Trophoblast cell (in vitro differentiated cells and primary cell): ENCODE data around the gene SUN2.

Source experiments
- DNase-seq, 2 donors: peaks; one replicate each; pipeline ENCODE4 v3.0.0-alpha.2; 2016
- H2AFZ ChIP-seq: 2 replicates; pipeline ENCODE4 v1.6.1; 2013; ENCODE audit warnings: low read length, moderate library complexity, mild to moderate bottlenecking; ENCODE audit not compliant: insufficient read depth, poor library complexity
- H2AK5ac ChIP-seq: 2 replicates; pipeline ENCODE4 v1.6.1; 2013; ENCODE audit warnings: mild to moderate bottlenecking, low read length
- H2BK120ac ChIP-seq: 2 replicates; pipeline ENCODE4 v1.6.1; 2013; ENCODE audit warnings: low read length, mild to moderate bottlenecking, moderate library complexity; ENCODE audit not compliant: insufficient read depth, poor library complexity
- H2BK12ac ChIP-seq: 2 replicates; pipeline ENCODE4 v1.6.1; 2013; ENCODE audit warnings: mild to moderate bottlenecking, low read length, moderate library complexity
- H2BK5ac ChIP-seq: 2 replicates; pipeline ENCODE4 v1.6.1; 2013; ENCODE audit warnings: low read length, low read depth, moderate library complexity, mild to moderate bottlenecking; ENCODE audit not compliant: poor library complexity
- H3K14ac ChIP-seq: 2 replicates; pipeline ENCODE4 v1.6.1; 2013; ENCODE audit warnings: mild to moderate bottlenecking, low read length
- H3K18ac ChIP-seq: 2 replicates; pipeline ENCODE4 v1.6.1; 2013; ENCODE audit warnings: mild to moderate bottlenecking, low read length
- H3K23ac ChIP-seq: 2 replicates; pipeline ENCODE4 v1.6.1; 2013; ENCODE audit warnings: low read length
- H3K27ac ChIP-seq: 2 replicates; pipeline ENCODE4 v1.5.1; 2013; ENCODE audit warnings: low read depth, mild to moderate bottlenecking, inconsistent platforms, low read length, moderate library complexity
- H3K27me3 ChIP-seq: 2 replicates; pipeline ENCODE4 v1.6.1; 2013; ENCODE audit warnings: inconsistent platforms, mild to moderate bottlenecking, low read length, moderate library complexity; ENCODE audit not compliant: insufficient read depth
- H3K36me3 ChIP-seq, 2 experiments: 1 replicate in 1 of 2; 2 replicates in 1 of 2; pipeline ENCODE4 v1.6.1; 2013; ENCODE audit warnings: low read length in 2 of 2, mild to moderate bottlenecking in 2 of 2, moderate library complexity in 1 of 2; ENCODE audit not compliant: insufficient read depth in 2 of 2, control insufficient read depth in 1 of 2
- H3K4ac ChIP-seq: 2 replicates; pipeline ENCODE4 v1.6.1; 2013; ENCODE audit warnings: low read depth, mild to moderate bottlenecking, low read length, moderate library complexity
- H3K4me1 ChIP-seq, 2 experiments: 1 replicate in 1 of 2; 2 replicates in 1 of 2; pipeline ENCODE4 v1.6.1; 2013; ENCODE audit warnings: low read length in 2 of 2, mild to moderate bottlenecking in 2 of 2, moderate library complexity in 1 of 2; ENCODE audit not compliant: insufficient read depth in 2 of 2, control insufficient read depth in 1 of 2
- H3K4me2 ChIP-seq: 2 replicates; pipeline ENCODE4 v1.6.1; 2013; ENCODE audit warnings: inconsistent platforms, mild to moderate bottlenecking, low read length, moderate library complexity
- H3K4me3 ChIP-seq: 2 replicates; pipeline ENCODE4 v1.5.1; 2013; ENCODE audit warnings: mild to moderate bottlenecking, low read depth, low read length, inconsistent platforms
- H3K79me1 ChIP-seq: one replicate; pipeline ENCODE4 v1.6.1; 2013; ENCODE audit warnings: low read length
- H3K79me2 ChIP-seq: 2 replicates; pipeline ENCODE4 v1.6.1; 2013; ENCODE audit warnings: low read length, mild to moderate bottlenecking; ENCODE audit not compliant: control insufficient read depth, insufficient read depth, poor library complexity
- H3K9ac ChIP-seq: 2 replicates; pipeline ENCODE4 v1.6.1; 2013; ENCODE audit warnings: mild to moderate bottlenecking, low read length
- H3K9me3 ChIP-seq: 2 replicates; pipeline ENCODE4 v1.6.1; 2013; ENCODE audit warnings: low read depth, mild to moderate bottlenecking, control low read depth, inconsistent platforms, low read length; ENCODE audit not compliant: insufficient read depth
- H4K12ac ChIP-seq: 2 replicates; pipeline ENCODE4 v1.6.1; 2013; ENCODE audit warnings: low read depth, mild to moderate bottlenecking, low read length, moderate library complexity
- H4K8ac ChIP-seq: 2 replicates; pipeline ENCODE4 v1.6.1; 2013; ENCODE audit warnings: low read depth, mild to moderate bottlenecking, low read length, moderate library complexity
- H4K91ac ChIP-seq: one replicate; pipeline ENCODE4 v1.6.1; 2013; ENCODE audit warnings: low read depth, mild to moderate bottlenecking, low read length, moderate library complexity
- WGBS: extraction: QIAGEN DNeasy Blood & Tissue Kit; methylation state at CpG from one replicate; pipeline ENCODE4 v1.1.7; 2013; ENCODE audit warnings: missing lambda C conversion rate; ENCODE audit not compliant: insufficient read length, insufficient coverage; ENCODE audit errors: extremely low coverage; 5-methylcytosine and 5-hydroxymethylcytosine counted together

The SUN2 gene

GRCh38 chr22:38760477-38761201 is 4.8 kb upstream of the SUN2 start:
- no peak overlapping the region for H2BK12ac ChIP-seq
- no peak overlapping the region for H4K8ac ChIP-seq
- H3K23ac ChIP-seq: no peak overlapping the region
- H2BK120ac ChIP-seq: no peak overlapping the region
- no peak for DNase-seq
- no peaks in the 10 kb centered on the region for H3K27me3 ChIP-seq
- peaks cover 5% of the 10 kb centered on the region for H3K79me1 ChIP-seq
- H3K4me1 ChIP-seq: peaks cover 8 to 9% of the 10 kb centered on the region in 2 experiments
- no peak overlapping the region for H3K18ac ChIP-seq
- H3K4ac ChIP-seq: no peak overlapping the region
- no peak overlapping the region for H3K14ac ChIP-seq
- peaks cover 4% of the 10 kb centered on the region for H3K79me2 ChIP-seq
- no peak overlapping the region for H2AFZ ChIP-seq
- no peak overlapping the region for H3K27ac ChIP-seq
- no peak overlapping the region for H3K4me3 ChIP-seq
- no peaks in the 10 kb centered on the region for H3K9me3 ChIP-seq
- H3K4me2 ChIP-seq: no peak overlapping the region
- no peak overlapping the region for H4K12ac ChIP-seq
- no peak overlapping the region for H3K9ac ChIP-seq
- H3K36me3 ChIP-seq: no peaks in the 10 kb centered on the region
- H4K91ac ChIP-seq: no peak overlapping the region
- no peak overlapping the region for H2AK5ac ChIP-seq
- WGBS: no CpG with 5 or more reads among the region's 12 CpGs
- no peak overlapping the region for H2BK5ac ChIP-seq

GRCh38 chr22:38759005-38759404 is 3.2 kb upstream of the SUN2 start:
- Histone ChIP-seq H2BK12ac (no peak overlapping the region), H3K18ac (no peak overlapping the region), H3K79me1 (peaks cover 13% of the 10 kb centered on the region), H4K12ac (no peak overlapping the region), H3K9ac (no peak overlapping the region), H3K4ac (no peak overlapping the region), H4K8ac (no peak overlapping the region), H3K27ac (no peak overlapping the region), H3K36me3 (no peaks in the 10 kb centered on the region), H3K9me3 (no peaks in the 10 kb centered on the region), H2AK5ac (no peak overlapping the region), H2BK5ac (no peak overlapping the region), H3K27me3 (no peaks in the 10 kb centered on the region), H3K4me3 (no peak overlapping the region), H2BK120ac (no peak overlapping the region), H2AFZ (no peak overlapping the region), H3K14ac (no peak overlapping the region), H3K23ac (no peak overlapping the region), H3K4me2 (no peak overlapping the region), H4K91ac (no peak overlapping the region), H3K4me1 (peaks cover 14 to 20% of the 10 kb centered on the region in 2 experiments), H3K79me2 (peaks cover 9% of the 10 kb centered on the region)
- WGBS: no CpG with 5 or more reads among the region's 7 CpGs
- no peak for DNase-seq

- Histone ChIP-seq H2AFZ (no peak overlapping the region), H2BK12ac (no peak overlapping the region), H3K4me1 (peaks cover 16 to 23% of the 10 kb centered on the region in 2 experiments), H3K9ac (no peak overlapping the region), H3K27me3 (no peaks in the 10 kb centered on the region), H2AK5ac (no peak overlapping the region), H2BK5ac (no peak overlapping the region), H3K14ac (no peak overlapping the region), H3K27ac (no peak overlapping the region), H4K91ac (no peak overlapping the region), H3K18ac (no peak overlapping the region), H3K23ac (no peak overlapping the region), H3K36me3 (peaks cover 0 to under 1% of the 10 kb centered on the region in 2 experiments), H3K79me1 (peaks cover 14% of the 10 kb centered on the region), H4K12ac (no peak overlapping the region), H3K4me2 (no peak overlapping the region), H3K4me3 (no peak overlapping the region), H3K9me3 (no peaks in the 10 kb centered on the region), H3K4ac (no peak overlapping the region), H2BK120ac (no peak overlapping the region), H4K8ac (no peak overlapping the region), H3K79me2 (peaks cover 9% of the 10 kb centered on the region)
- DNase-seq: no peak
- WGBS: no CpG with 5 or more reads among the region's 16 CpGs
These were observed 2.6 kb upstream of the SUN2 start for GRCh38 chr22:38758276-38758945.

DNA sequence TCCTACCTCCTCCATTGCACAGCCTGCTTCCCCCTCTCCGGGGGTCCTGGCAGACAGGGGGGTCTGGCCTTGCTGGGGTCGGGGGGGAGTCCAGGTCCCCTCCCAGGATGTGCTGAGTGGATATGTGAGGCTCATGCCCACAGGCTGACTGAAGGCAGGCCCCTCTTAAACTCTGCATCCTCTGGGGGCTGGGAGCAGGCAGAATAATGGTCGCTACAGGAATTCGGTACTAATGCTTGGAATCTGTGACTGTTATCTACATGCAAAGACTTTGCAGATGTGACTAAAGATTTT is 1.6 kb upstream of the SUN2 start:
- Histone ChIP-seq H2BK5ac (no peak overlapping the region), H4K91ac (no peak overlapping the region), H2BK12ac (no peak overlapping the region), H3K27me3 (no peaks in the 10 kb centered on the region), H3K27ac (no peak overlapping the region), H3K9me3 (no peaks in the 10 kb centered on the region), H3K4me2 (no peak overlapping the region), H3K18ac (no peak overlapping the region), H4K8ac (no peak overlapping the region), H4K12ac (no peak overlapping the region), H2AK5ac (no peak overlapping the region), H3K9ac (no peak overlapping the region), H3K14ac (no peak overlapping the region), H3K79me1 (peaks cover 14% of the 10 kb centered on the region), H3K4me1 (peaks cover 16 to 23% of the 10 kb centered on the region in 2 experiments), H3K36me3 (peaks cover 6% of the 10 kb centered on the region in 2 experiments), H2AFZ (no peak overlapping the region), H3K4ac (no peak overlapping the region), H2BK120ac (no peak overlapping the region), H3K23ac (no peak overlapping the region), H3K79me2 (peaks cover 9% of the 10 kb centered on the region), H3K4me3 (no peak overlapping the region)
- peak; percentile 44 to 88 for DNase-seq
- WGBS: no CpG with 5 or more reads among the region's 4 CpGs
